Smooth muscle cell (in vitro differentiated cells): Measurements from ENCODE around the gene SYT1. TPM values are rescaled to one million over a fixed set of nuclear protein-coding genes. Genes with fewer than 3 reads are reported as not detected.

Source experiments
- DNase-seq: peaks from one replicate; lab custom pipeline; 2025; ENCODE audit not compliant: unreplicated experiment; lab: John Stamatoyannopoulos, UW
- H2AFZ ChIP-seq: fragments of 200-600 bp; sonication (generic); 2 replicates; pipeline ENCODE4 v1.6.0; 2016; ENCODE audit warnings: antibody characterized with exemption, low read depth, mild to moderate bottlenecking
- H3F3A ChIP-seq: fragments of 200-600 bp; sonication (generic); 2 replicates; pipeline ENCODE4 v1.6.0; 2017; ENCODE audit warnings: antibody characterized with exemption, low read depth
- H3K27ac ChIP-seq: fragments of 200-600 bp; sonication (generic); 2 replicates; pipeline ENCODE4 v1.5.1; 2016; ENCODE audit warnings: low read depth, mild to moderate bottlenecking
- H3K27me3 ChIP-seq: fragments of 200-600 bp; sonication (generic); 2 replicates; pipeline ENCODE4 v1.6.1; 2016; ENCODE audit warnings: low read depth, mild to moderate bottlenecking
- H3K36me3 ChIP-seq: fragments of 200-600 bp; sonication (generic); 2 replicates; pipeline ENCODE4 v1.5.1; 2016; ENCODE audit warnings: low read depth
- H3K4me1 ChIP-seq: fragments of 200-600 bp; sonication (generic); 2 replicates; pipeline ENCODE4 v1.5.1; 2016; ENCODE audit warnings: low read depth
- H3K4me2 ChIP-seq: fragments of 200-600 bp; sonication (generic); 2 replicates; pipeline ENCODE4 v1.6.0; 2016; ENCODE audit warnings: mild to moderate bottlenecking
- H3K4me3 ChIP-seq: fragments of 200-600 bp; sonication (generic); 2 replicates; pipeline ENCODE4 v1.5.1; 2016; ENCODE audit warnings: mild to moderate bottlenecking
- H3K79me2 ChIP-seq: fragments of 200-600 bp; sonication (generic); 2 replicates; pipeline ENCODE4 v1.6.0; 2016; ENCODE audit warnings: low read depth, mild to moderate bottlenecking
- H3K9ac ChIP-seq: fragments of 200-600 bp; sonication (generic); 2 replicates; pipeline ENCODE4 v1.6.0; 2016; ENCODE audit warnings: low read depth
- H3K9me3 ChIP-seq: fragments of 200-600 bp; sonication (generic); replicated peaks from 2 replicates; pipeline ENCODE4 v1.5.1; 2016; ENCODE audit warnings: low read depth
- H4K20me1 ChIP-seq: fragments of 200-600 bp; sonication (generic); 2 replicates; pipeline ENCODE4 v1.6.0; 2016; ENCODE audit warnings: low read depth
- CTCF ChIP-seq: fragments of 200-600 bp; sonication (generic); IDR thresholded peaks from 2 replicates; pipeline ENCODE4 v1.5.1; 2017; ENCODE audit warnings: borderline replicate concordance, mild to moderate bottlenecking, antibody characterized with exemption; ENCODE audit not compliant: insufficient read depth, poor library complexity, severe bottlenecking
- WGBS: methylation state at CpG from one replicate; pipeline ENCODE4 v1.1.7; 2016; ENCODE audit warnings: low lambda C conversion rate; 5-methylcytosine and 5-hydroxymethylcytosine counted together
- microRNA counts: library from miRNA; unstranded; fragments of <30 nt; microRNA quantifications from one replicate; lab custom pipeline; 2016
- microRNA-seq: library from miRNA; unstranded; fragments of <30 nt; microRNA quantifications from one replicate; pipeline ENCODE4, GENCODE V29; 2016; ENCODE audit warnings: borderline number of aligned reads
- polyA plus RNA-seq: library from polyadenylated mRNA; unstranded; fragments of >200 nt; fragmentation: Nextera tagmentation; extraction: Ambion mirVana; gene quantifications from 2 replicates; pipeline ENCODE4 v1.2.1, GENCODE V29; 2016
- small RNA-seq: library from RNA; depleted of rRNA; stranded (forward); fragments of <200 nt; gene quantifications from one replicate; pipeline ENCODE3, GENCODE V24; 2014
- total RNA-seq: library from RNA; depleted of rRNA; stranded (reverse); fragments of >200 nt; gene quantifications from 2 replicates; pipeline ENCODE4 v1.2.3, GENCODE V29; 2014

Gene SYT1
- total and polyA plus RNA-seq, 2 experiments from 2014 or later, result 5.2 to 10.2 TPM

GRCh38 chr12:79482921-79483320 lies 618.3 kb downstream of the SYT1 start:
- TF ChIP-seq CTCF, result no peak
- H3K79me2 ChIP-seq, result no peaks in the 10 kb centered on the region
- WGBS, result 82% methylated on average over 2 of the region's 2 CpGs

GRCh38 chr12:79486154-79486553 lies 621.6 kb downstream of the SYT1 start:
- Histone ChIP-seq H4K20me1 (no peaks in the 10 kb centered on the region), H3K36me3 (no peaks in the 10 kb centered on the region), H3K4me3 (no peak overlapping the region), H2AFZ (no peak overlapping the region), H3K27me3 (no peaks in the 10 kb centered on the region), H3K79me2 (no peaks in the 10 kb centered on the region), H3K4me1 (peaks cover 4% of the 10 kb centered on the region), H3K9me3 (no peaks in the 10 kb centered on the region), H3K9ac (no peak overlapping the region), H3K4me2 (no peak overlapping the region), H3K27ac (no peak overlapping the region), H3F3A (no peaks in the 10 kb centered on the region)
- TF ChIP-seq CTCF, result no peak
- DNase-seq, result no peak
- WGBS, result 94% methylated on average over 3 of the region's 3 CpGs

More at GRCh38 chr12:79482921-79483320, 618.3 kb downstream of the SYT1 start:
- H2AFZ ChIP-seq, result no peak overlapping the region
- no peaks in the 10 kb centered on the region for H3K36me3 ChIP-seq
- H3K4me2 ChIP-seq, result no peak overlapping the region
- no peak overlapping the region for H3K9ac ChIP-seq
- H3K9me3 ChIP-seq, result no peaks in the 10 kb centered on the region
- DNase-seq, result no peak
- H3K27ac ChIP-seq, result no peak overlapping the region
- peaks cover 4% of the 10 kb centered on the region for H3K4me1 ChIP-seq
- H3K4me3 ChIP-seq, result no peak overlapping the region
- H3K27me3 ChIP-seq, result no peaks in the 10 kb centered on the region
- H4K20me1 ChIP-seq, result no peaks in the 10 kb centered on the region
- no peaks in the 10 kb centered on the region for H3F3A ChIP-seq

GRCh38 chr12:79487386-79488110 lies 623.0 kb downstream of the SYT1 start:
- H2AFZ ChIP-seq, result no peak overlapping the region
- no peaks in the 10 kb centered on the region for H3F3A ChIP-seq
- no peaks in the 10 kb centered on the region for H3K27me3 ChIP-seq
- TF ChIP-seq CTCF, result no peak
- no peak for DNase-seq
- H3K4me1 ChIP-seq, result peaks cover under 1% of the 10 kb centered on the region
- WGBS, result 90% methylated on average over 3 of the region's 3 CpGs
- H3K79me2 ChIP-seq, result no peaks in the 10 kb centered on the region
- no peak overlapping the region for H3K27ac ChIP-seq
- H3K9ac ChIP-seq, result no peak overlapping the region
- H3K4me3 ChIP-seq, result no peak overlapping the region
- H4K20me1 ChIP-seq, result no peaks in the 10 kb centered on the region
- H3K4me2 ChIP-seq, result no peak overlapping the region
- no peaks in the 10 kb centered on the region for H3K36me3 ChIP-seq
- H3K9me3 ChIP-seq, result no peaks in the 10 kb centered on the region

MicroRNAs within 50 kb of the gene (microRNA counts, 767-probe panel; counts per million panel counts)
- 183 counts per million for microRNA hsa-miR-1252 (lab: Ali Mortazavi, UCI)

Small RNAs within 50 kb of the gene (microRNA-seq; reads per million reads assigned to microRNA genes)
- 1.8 reads per million for gene MIR1252

Small RNAs within 50 kb of the gene (small RNA-seq; reads per million reads assigned to genes)
- gene MIR1252, result 0.18 reads per million
